Measurements from ENCODE around the gene RNASE1. TPM values are rescaled to one million over a fixed set of nuclear protein-coding genes. Genes with fewer than 3 reads are reported as not detected.

RNASE1 gene
- polyA plus RNA-seq, 1 experiment = not detected

DNA sequence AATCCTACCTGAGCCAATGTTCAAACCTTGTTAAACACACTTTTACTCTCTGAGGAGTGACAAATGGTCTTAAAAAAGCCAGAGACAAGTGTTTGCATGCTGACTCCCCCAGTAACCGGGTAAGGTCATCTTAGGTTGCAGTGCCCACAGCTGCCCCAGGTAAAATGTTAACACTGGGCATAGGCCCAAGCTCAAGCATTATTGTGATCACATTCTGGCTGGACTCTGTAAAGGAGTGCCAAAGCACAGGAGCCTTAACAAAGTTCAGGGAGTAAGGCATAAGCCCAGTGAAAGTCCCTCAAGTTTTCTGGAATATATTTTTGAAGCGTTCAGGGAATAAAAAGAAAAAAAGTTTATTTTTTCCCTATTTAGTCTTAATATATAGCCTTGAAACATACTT is 48.3 kb downstream of the RNASE1 start:
- DNase-seq (ENCODE audit: low read depth) = no peak
- CTCF ChIA-PET = no interaction called here
- Histone ChIP-seq H3K36me3 (ENCODE audit: control insufficient read depth, insufficient read depth, low read length) (no peaks in the 10 kb centered on the region), H3K27me3 (ENCODE audit: control insufficient read depth, insufficient read depth, low read length) (no peaks in the 10 kb centered on the region), H3K4me3 (ENCODE audit: low read depth, low read length) (no peak overlapping the region)
- TF ChIP-seq, protein P1, sequence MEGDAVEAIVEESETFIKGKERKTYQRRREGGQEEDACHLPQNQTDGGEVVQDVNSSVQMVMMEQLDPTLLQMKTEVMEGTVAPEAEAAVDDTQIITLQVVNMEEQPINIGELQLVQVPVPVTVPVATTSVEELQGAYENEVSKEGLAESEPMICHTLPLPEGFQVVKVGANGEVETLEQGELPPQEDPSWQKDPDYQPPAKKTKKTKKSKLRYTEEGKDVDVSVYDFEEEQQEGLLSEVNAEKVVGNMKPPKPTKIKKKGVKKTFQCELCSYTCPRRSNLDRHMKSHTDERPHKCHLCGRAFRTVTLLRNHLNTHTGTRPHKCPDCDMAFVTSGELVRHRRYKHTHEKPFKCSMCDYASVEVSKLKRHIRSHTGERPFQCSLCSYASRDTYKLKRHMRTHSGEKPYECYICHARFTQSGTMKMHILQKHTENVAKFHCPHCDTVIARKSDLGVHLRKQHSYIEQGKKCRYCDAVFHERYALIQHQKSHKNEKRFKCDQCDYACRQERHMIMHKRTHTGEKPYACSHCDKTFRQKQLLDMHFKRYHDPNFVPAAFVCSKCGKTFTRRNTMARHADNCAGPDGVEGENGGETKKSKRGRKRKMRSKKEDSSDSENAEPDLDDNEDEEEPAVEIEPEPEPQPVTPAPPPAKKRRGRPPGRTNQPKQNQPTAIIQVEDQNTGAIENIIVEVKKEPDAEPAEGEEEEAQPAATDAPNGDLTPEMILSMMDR (IDR thresholded peaks at IDR 0.05; ENCODE audit: insufficient read depth, low read depth, low read length) = no peak
- POLR2A ChIA-PET = no interaction called here

DNA sequence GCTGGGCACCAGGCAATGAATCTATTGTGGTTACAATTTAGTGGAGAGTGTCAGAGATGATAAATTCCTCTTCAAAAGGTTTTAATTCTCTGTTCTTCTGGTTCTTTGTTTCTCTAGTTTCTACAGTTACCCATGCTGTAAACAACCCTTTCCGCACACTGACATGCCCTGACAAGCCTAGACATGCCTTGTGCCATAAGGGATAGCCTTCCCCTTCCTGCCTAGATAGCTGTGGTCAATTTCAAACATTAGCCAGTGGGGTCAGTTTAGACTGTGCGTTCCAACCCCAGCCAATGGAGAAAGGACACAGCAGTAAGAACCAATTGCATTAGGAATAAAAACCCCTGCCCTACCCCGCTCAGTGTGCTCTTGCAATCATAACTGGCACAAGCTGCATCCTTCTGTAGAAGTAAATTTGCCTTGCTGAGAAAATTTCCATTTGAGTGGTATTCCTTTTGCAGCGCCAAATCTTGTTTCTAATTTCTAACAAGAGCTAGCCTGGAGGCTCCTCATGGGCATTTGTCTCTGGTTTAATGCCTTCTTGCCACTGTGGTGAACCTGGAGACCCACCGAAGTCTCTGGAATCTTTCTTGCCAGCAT is 50.6 kb downstream of the RNASE1 start:
- no peak overlapping the region for H3K4me3 ChIP-seq (ENCODE audit: low read depth, low read length)
- H3K36me3 ChIP-seq (ENCODE audit: control insufficient read depth, insufficient read depth, low read length) = no peaks in the 10 kb centered on the region
- TF ChIP-seq, protein P1 (IDR thresholded peaks at IDR 0.05; ENCODE audit: insufficient read depth, low read depth, low read length) = no peak
- ChIA-PET POLR2A (no interaction called here), CTCF (no interaction called here)
- no peaks in the 10 kb centered on the region for H3K27me3 ChIP-seq (ENCODE audit: control insufficient read depth, insufficient read depth, low read length)
- no peak for DNase-seq (ENCODE audit: low read depth)

Other genes with a start within 250 kb of the RNASE1 start
- gene RNASE9, start 241.8 kb downstream of the RNASE1 start, polyA plus RNA-seq (2011; rRNA removed) = not detected in 2 replicates
- gene RNASE11, start 214.8 kb downstream of the RNASE1 start, polyA plus RNA-seq (2011; rRNA removed) = not detected in 2 replicates
- not detected in 2 replicates for gene RNASE12, start 211.5 kb downstream of the RNASE1 start, polyA plus RNA-seq (2011; rRNA removed)
- gene OR6S1, start 161.2 kb downstream of the RNASE1 start, polyA plus RNA-seq (2011; rRNA removed) = not detected in 2 replicates
- 38.6 and 42.4 TPM in 2 replicates for gene RNASE4, start 118.3 kb downstream of the RNASE1 start, polyA plus RNA-seq (2011; rRNA removed)
- gene ANG, start 114.1 kb downstream of the RNASE1 start, polyA plus RNA-seq (2011; rRNA removed) = 9.2 and 12.7 TPM in 2 replicates
- gene EDDM3A, start 57.0 kb downstream of the RNASE1 start, polyA plus RNA-seq (2011; rRNA removed) = not detected in 2 replicates
- not detected in 2 replicates for gene EDDM3B, start 34.4 kb downstream of the RNASE1 start, polyA plus RNA-seq (2011; rRNA removed)
- gene RNASE6, start 21.6 kb downstream of the RNASE1 start, polyA plus RNA-seq (2011; rRNA removed) = not detected in 2 replicates
- not detected in 2 replicates for gene RNASE3, start 88.5 kb upstream of the RNASE1 start, polyA plus RNA-seq (2011; rRNA removed)
- gene RNASE2, start 152.6 kb upstream of the RNASE1 start, polyA plus RNA-seq (2011; rRNA removed) = not detected in 2 replicates
- gene METTL17, start 187.1 kb upstream of the RNASE1 start, polyA plus RNA-seq (2011; rRNA removed) = 49.8 and 56.2 TPM in 2 replicates
- gene SLC39A2, start 196.4 kb upstream of the RNASE1 start, polyA plus RNA-seq (2011; rRNA removed) = not detected in 2 replicates
- gene NDRG2, start 222.2 kb upstream of the RNASE1 start, polyA plus RNA-seq (2011; rRNA removed) = 0.83 and 1.1 TPM in 2 replicates
- not detected in 2 replicates for gene TPPP2, start 227.4 kb upstream of the RNASE1 start, polyA plus RNA-seq (2011; rRNA removed)
- not detected in 2 replicates for gene RNASE13, start 232.0 kb upstream of the RNASE1 start, polyA plus RNA-seq (2011; rRNA removed)
- gene RNASE7, start 239.5 kb upstream of the RNASE1 start, polyA plus RNA-seq (2011; rRNA removed) = not detected in 2 replicates